Fibroblast of skin of scalp (primary cell): ENCODE measurements around the gene TBXAS1. TPM values are rescaled to one million over a fixed set of nuclear protein-coding genes. Genes with fewer than 3 reads are reported as not detected.

Experiments used
- DNase-seq: peaks from one replicate; pipeline ENCODE4 v3.0.0-alpha.2; 2013
- polyA plus RNA-seq, 2 experiments: library from polyadenylated mRNA; unstranded; fragments of 120-200 nt; gene quantifications; one replicate each; pipeline ENCODE4 v1.2.1, GENCODE V29; 2013; ENCODE audit not compliant: insufficient read length in 2 of 2

The TBXAS1 gene
- polyA plus RNA-seq (2013, experiment 1 of 2; ENCODE audit: insufficient read length), result 3.0 TPM
- polyA plus RNA-seq (2013, experiment 2 of 2; ENCODE audit: insufficient read length), result 3.0 TPM

GRCh38 chr7:139829025-139829774, at the start of gene TBXAS1:
TBXAS1 (plus strand) TSS chr7:139829264; CDS start chr7:139829391, 127 bp downstream.
- no peak for DNase-seq

GRCh38 chr7:139782932-139783331, 46.1 kb upstream of the TBXAS1 start:
- DNase-seq, result no peak

- DNase-seq, result no peak
Observed at GRCh38 chr7:139783647-139784385, 45.2 kb upstream of the TBXAS1 start.

- DNase-seq, result no peak
Observed at GRCh38 chr7:139784648-139785047, 44.4 kb upstream of the TBXAS1 start.

GRCh38 chr7:139791316-139791715, 37.7 kb upstream of the TBXAS1 start:
- no peak for DNase-seq

- no peak for DNase-seq
Observed at GRCh38 chr7:139797607-139798006, 31.5 kb upstream of the TBXAS1 start.

- no peak for DNase-seq
Observed at GRCh38 chr7:139798221-139798620, 30.8 kb upstream of the TBXAS1 start.

GRCh38 chr7:139798892-139799291, 30.2 kb upstream of the TBXAS1 start:
- no peak for DNase-seq

- DNase-seq, result no peak
Observed at GRCh38 chr7:139799586-139799985, 29.5 kb upstream of the TBXAS1 start.

GRCh38 chr7:139804571-139804970, 24.5 kb upstream of the TBXAS1 start:
- DNase-seq, result no peak

- DNase-seq, result no peak
Observed at GRCh38 chr7:139807009-139807408, 22.1 kb upstream of the TBXAS1 start.

- no peak for DNase-seq
Observed at GRCh38 chr7:139808427-139808826, 20.6 kb upstream of the TBXAS1 start.

- DNase-seq, result no peak
Observed at GRCh38 chr7:139808846-139809442, 20.1 kb upstream of the TBXAS1 start.

GRCh38 chr7:139811066-139811465, 18.0 kb upstream of the TBXAS1 start:
- DNase-seq, result no peak

GRCh38 chr7:139813151-139813550, 15.9 kb upstream of the TBXAS1 start:
- DNase-seq, result no peak

- no peak for DNase-seq
Observed at GRCh38 chr7:139813689-139814088, 15.4 kb upstream of the TBXAS1 start.

- DNase-seq, result no peak
Observed at GRCh38 chr7:139817249-139817648, 11.8 kb upstream of the TBXAS1 start.

- DNase-seq, result no peak
Observed at GRCh38 chr7:139820089-139820488, 9.0 kb upstream of the TBXAS1 start.

- no peak for DNase-seq
Observed at GRCh38 chr7:139821349-139822105, 7.5 kb upstream of the TBXAS1 start.

GRCh38 chr7:139822855-139823254, 6.2 kb upstream of the TBXAS1 start:
- DNase-seq, result no peak

- DNase-seq, result no peak
Observed at GRCh38 chr7:139823959-139824521, 5.0 kb upstream of the TBXAS1 start.

GRCh38 chr7:139825666-139826290, 3.3 kb upstream of the TBXAS1 start:
- peak; percentile 53 for DNase-seq
